ACC112 (cell line): ENCODE results near the gene BIVM.

Source experiments
- H2AFZ ChIP-seq: fragments of 200-600 bp; sonication (generic); one replicate; pipeline ENCODE4 v1.6.0; 2017; ENCODE audit warnings: antibody characterized with exemption, low read length; ENCODE audit not compliant: unreplicated experiment
- H3K27ac ChIP-seq: fragments of 200-600 bp; sonication (generic); 2 replicates; pipeline ENCODE4 v1.5.1; 2014; ENCODE audit warnings: low read depth, mild to moderate bottlenecking, antibody characterized with exemption, low read length, moderate library complexity
- H3K27me3 ChIP-seq: fragments of 200-600 bp; sonication (generic); 2 replicates; pipeline ENCODE4 v1.6.1; 2014; ENCODE audit warnings: mild to moderate bottlenecking, antibody characterized with exemption, low read length, moderate library complexity, mixed read lengths; ENCODE audit not compliant: insufficient read depth
- H3K36me3 ChIP-seq: fragments of 200-600 bp; sonication (generic); 2 replicates; pipeline ENCODE4 v1.6.1; 2016; ENCODE audit warnings: mild to moderate bottlenecking, antibody characterized with exemption, low read length, moderate library complexity, mixed read lengths; ENCODE audit not compliant: insufficient read depth
- H3K4me1 ChIP-seq: fragments of 200-600 bp; sonication (generic); one replicate; pipeline ENCODE4 v1.6.1; 2016; ENCODE audit warnings: low read length, mixed read lengths; ENCODE audit not compliant: insufficient read depth, unreplicated experiment, control insufficient read depth
- H3K4me3 ChIP-seq: fragments of 200-600 bp; sonication (generic); 2 replicates; pipeline ENCODE4 v1.5.1; 2014; ENCODE audit warnings: mild to moderate bottlenecking, low read depth, low read length
- H3K79me2 ChIP-seq: fragments of 200-600 bp; sonication (generic); one replicate; pipeline ENCODE4 v1.6.0; 2016; ENCODE audit warnings: low read length; ENCODE audit not compliant: control insufficient read depth, unreplicated experiment, insufficient read depth

Gene BIVM

DNA sequence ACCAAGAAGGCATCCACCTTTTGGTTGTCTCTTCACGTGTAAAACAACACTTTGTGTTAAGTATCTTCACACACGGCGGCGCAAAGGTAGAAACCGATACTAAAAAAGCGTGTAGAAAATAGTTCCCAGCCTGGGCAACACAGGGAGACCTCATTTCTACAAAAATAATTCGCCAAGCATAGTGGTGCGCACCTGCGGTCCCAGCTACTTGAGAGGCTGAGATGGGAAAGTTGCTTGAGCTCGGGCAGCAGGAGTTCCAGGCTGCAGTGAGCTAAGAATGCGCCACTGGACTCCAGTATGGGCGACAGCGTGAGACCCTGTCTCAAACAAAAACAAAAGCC lies 46.3 kb downstream of the BIVM start:
- Histone ChIP-seq H3K27me3 (no peaks in the 10 kb centered on the region), H3K79me2 (peaks cover 33% of the 10 kb centered on the region), H3K4me3 (peak overlapping the region; percentile 87), H2AFZ (peak overlapping the region; percentile 71), H3K4me1 (peaks cover 22% of the 10 kb centered on the region), H3K36me3 (no peaks in the 10 kb centered on the region), H3K27ac (peak overlapping the region; percentile 79)

DNA sequence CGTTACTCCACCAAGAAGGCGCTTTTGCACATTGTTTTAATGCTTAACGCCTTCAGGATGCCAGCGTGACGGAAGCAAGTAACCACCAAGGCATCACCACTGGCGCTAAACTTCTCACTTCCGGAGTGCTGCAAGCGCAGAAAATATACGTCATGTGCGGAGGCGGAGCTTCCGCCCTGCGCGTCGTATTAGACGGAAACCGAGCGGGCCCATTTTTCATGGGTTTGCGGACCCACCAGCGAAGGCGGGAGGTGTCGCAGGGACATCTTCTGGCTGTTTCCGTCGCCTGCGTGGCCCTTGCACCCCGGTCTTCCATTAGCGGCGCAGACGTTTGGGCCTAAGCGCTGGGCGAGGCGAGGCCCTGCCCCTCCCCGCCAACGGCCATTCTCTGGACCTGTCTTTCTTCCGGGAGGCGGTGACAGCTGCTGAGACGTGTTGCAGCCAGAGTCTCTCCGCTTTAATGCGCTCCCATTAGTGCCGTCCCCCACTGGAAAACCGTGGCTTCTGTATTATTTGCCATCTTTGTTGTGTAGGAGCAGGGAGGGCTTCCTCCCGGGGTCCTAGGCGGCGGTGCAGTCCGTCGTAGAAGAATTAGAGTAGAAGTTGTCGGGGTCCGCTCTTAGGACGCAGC lies 46.8 kb downstream of the BIVM start, which contains the start of gene ERCC5:
Gene ERCC5, plus strand, starts transcription at position 403 of the 631 bp plus-strand sequence. CDS start 235 bp downstream, outside the sequence.
- peak within 1 kb of the TSS; percentile 79 for H3K27ac ChIP-seq
- peaks cover 21% of the 10 kb centered on the region for H3K4me1 ChIP-seq
- H3K79me2 ChIP-seq: peaks cover 37% of the 10 kb centered on the region

DNA sequence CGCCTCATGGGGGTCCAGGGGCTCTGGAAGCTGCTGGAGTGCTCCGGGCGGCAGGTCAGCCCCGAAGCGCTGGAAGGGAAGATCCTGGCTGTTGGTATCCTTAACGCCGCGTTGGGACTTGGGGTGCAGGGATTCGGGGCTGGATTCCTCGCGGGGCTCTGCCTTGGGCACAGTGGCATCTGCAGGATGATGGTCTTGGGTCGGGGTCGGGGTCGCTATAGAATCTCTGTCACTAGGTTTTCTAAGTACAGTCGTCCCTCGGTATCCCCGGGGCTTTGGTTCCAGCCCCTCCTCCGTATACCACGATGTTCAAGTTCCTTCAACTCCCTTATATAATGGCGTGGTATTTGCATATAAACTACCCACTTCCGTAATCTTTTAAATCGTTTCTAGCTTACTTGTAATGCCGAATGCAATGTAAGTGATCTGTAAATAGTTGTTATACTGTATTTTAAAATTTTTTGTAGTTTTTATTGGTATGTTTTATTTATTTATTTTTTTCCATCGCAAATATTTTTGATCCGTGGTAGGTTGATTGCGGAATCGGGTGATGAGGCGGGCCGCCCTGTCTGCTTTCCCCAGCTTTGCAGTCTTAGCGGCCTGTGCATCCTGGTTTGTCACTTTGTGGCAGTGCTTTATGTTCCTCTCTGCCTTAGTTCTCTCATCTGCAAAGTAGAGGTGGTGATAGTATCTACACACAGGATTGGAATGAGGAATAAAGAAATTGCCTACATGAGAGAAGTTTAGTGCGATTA lies 47.5 kb downstream of the BIVM start:
- H2AFZ ChIP-seq: peak overlapping the region; percentile 60
- peaks cover 19% of the 10 kb centered on the region for H3K4me1 ChIP-seq
- peak overlapping the region; percentile 87 for H3K4me3 ChIP-seq
- H3K27me3 ChIP-seq: no peaks in the 10 kb centered on the region
- no peaks in the 10 kb centered on the region for H3K36me3 ChIP-seq
- peak overlapping the region; percentile 79 for H3K27ac ChIP-seq
- peaks cover 37% of the 10 kb centered on the region for H3K79me2 ChIP-seq

More for the DNA sequence above, 46.8 kb downstream of the BIVM start, which contains the start of gene ERCC5:
- Histone ChIP-seq H3K4me3 (peak within 1 kb of the TSS; percentile 87), H2AFZ (peak within 1 kb of the TSS; percentile 71), H3K36me3 (no peaks in the 10 kb centered on the region), H3K27me3 (no peaks in the 10 kb centered on the region)

DNA sequence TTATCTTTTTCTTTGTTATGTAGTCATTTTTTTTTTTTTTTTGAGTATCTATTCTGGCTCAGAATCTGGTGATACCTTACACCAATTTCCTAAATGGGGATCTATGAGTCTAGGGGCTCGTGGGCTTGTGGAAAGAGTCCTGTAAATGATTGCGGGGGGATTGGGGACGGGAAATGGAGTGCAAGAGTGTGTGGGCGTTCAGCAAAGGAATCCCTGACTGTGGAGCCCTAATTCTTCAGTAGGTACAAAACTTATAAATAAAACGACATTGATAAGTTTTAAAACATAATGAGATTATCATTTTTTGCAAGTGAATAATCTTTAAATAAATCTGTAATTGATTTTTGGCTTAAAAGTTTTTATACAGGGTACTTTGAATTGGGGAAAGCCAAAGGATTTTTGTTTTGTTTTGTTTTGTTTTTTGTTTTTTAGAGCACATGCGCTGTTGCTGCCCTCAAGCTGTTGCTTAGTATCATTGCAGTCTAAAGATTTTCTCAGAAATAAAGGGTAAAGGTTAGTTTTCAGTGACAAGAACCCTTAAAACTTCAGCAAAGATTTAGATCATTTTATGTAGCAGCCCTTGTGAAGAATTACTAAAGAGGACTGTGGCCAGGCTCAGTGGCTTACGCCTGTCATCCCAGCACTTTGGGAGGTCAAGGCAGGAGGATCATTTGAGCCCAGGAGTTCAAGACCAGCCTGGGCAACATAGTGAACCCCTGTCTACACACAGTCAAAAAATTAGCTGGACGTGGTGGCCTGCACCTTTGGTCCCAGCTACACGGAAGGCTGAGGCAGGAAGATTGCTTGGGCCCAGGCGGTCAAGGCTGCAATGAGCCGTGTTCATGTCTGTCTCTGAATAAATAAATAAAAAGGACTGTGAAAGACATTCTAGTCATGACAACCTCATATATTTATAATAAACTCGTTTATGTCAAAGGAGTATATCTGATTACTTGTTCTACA lies 48.6 kb downstream of the BIVM start:
- peak overlapping the region; percentile 29; the same call in 1 of the 2 replicates for H3K27ac ChIP-seq
- no peak overlapping the region for H2AFZ ChIP-seq
- H3K4me1 ChIP-seq: peaks cover 19% of the 10 kb centered on the region
- H3K79me2 ChIP-seq: peaks cover 37% of the 10 kb centered on the region
- H3K27me3 ChIP-seq: no peaks in the 10 kb centered on the region
- no peaks in the 10 kb centered on the region for H3K36me3 ChIP-seq
- H3K4me3 ChIP-seq: peak overlapping the region; percentile 87

DNA sequence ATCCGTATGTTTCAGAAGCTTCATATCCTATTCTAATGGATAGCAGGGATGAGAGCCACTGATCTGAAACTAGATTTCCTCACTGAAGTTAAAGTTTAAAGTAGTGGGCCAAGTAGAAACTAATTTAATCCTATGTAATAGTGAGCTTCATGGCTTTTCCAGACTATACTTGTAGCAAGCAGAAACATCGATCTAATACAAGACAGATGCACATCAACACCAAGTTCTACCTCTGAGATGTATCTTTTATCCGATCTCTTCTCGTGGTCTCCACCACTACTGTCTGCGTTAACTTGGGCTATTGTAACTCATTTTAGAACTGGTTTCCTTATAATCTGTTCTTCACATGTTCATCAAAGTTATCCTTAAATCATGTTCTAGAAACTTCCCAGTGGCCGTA lies 50.0 kb downstream of the BIVM start:
- Histone ChIP-seq H3K36me3 (no peaks in the 10 kb centered on the region), H2AFZ (no peak overlapping the region), H3K27ac (no peak overlapping the region), H3K79me2 (peaks cover 37% of the 10 kb centered on the region), H3K4me3 (no peak overlapping the region), H3K27me3 (no peaks in the 10 kb centered on the region), H3K4me1 (peaks cover 19% of the 10 kb centered on the region)

DNA sequence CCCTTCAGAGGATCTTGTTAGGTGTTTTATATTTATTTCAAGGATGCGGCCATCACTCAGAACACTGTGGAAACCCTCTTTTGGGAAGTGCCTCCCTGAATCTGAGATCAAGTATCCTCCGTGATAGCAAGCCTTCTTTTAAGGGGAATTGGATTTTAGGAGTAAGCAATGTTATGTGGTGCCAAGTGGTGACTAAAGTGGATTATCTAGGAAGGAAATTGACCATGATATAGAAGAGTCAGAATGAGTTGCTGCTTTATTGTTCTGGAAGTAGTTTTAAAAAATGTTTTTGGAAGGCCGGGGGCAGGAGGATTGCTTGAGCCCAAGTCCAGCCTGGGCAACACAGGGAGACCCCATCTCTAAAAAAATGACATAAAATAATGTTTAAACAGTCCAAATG lies 53.6 kb downstream of the BIVM start:
- H3K4me3 ChIP-seq: no peak overlapping the region
- H3K36me3 ChIP-seq: peaks cover 5% of the 10 kb centered on the region; the same call in 1 of the 2 replicates
- H2AFZ ChIP-seq: no peak overlapping the region
- H3K4me1 ChIP-seq: peaks cover 25% of the 10 kb centered on the region
- no peaks in the 10 kb centered on the region for H3K27me3 ChIP-seq
- peaks cover 25% of the 10 kb centered on the region for H3K79me2 ChIP-seq
- no peak overlapping the region for H3K27ac ChIP-seq

DNA sequence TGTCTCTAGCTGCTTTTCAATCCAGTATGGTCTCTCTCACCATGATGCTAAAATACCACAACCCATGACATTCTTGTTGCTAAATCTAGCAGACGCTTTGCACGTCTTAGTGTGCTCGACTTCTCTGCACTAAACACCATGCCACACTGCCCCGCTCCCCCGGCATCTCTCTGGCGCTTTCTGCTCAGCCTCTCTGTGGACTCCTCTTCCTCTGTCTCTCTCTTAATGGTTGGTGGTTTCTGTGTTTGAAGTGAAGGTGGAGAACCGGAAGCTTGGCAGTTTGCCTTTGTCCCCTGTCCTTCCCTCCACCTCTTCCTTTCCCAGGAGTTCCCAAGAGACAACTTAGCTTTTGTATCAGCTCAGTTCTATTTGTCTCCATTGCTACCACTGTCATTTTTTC lies 55.8 kb downstream of the BIVM start:
- no peaks in the 10 kb centered on the region for H3K27me3 ChIP-seq
- H3K4me3 ChIP-seq: no peak overlapping the region
- peaks cover 7% of the 10 kb centered on the region for H3K79me2 ChIP-seq
- no peak overlapping the region for H2AFZ ChIP-seq
- peaks cover 23% of the 10 kb centered on the region for H3K36me3 ChIP-seq
- H3K4me1 ChIP-seq: peaks cover 10% of the 10 kb centered on the region
- H3K27ac ChIP-seq: no peak overlapping the region

DNA sequence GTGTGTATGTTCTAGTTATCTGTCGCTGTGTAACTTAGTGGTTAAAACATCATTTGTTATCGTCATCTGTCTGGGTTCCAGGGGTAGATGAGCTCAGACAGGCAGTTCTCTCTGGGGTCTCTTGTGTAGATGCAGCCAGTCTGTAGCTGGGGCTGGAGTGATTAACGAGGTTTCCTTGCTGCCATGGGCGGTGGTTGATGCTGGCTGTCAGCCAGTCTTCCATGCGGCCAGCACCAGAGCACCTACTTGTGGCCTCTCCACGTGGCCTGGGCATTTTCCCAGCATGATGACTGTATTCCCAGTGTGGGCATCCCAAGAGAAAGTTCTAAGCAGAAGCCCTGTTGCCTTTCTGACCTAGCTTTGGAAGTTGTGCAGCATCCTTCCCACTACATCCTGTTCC lies 57.6 kb downstream of the BIVM start:
- Histone ChIP-seq H3K4me1 (peaks cover 10% of the 10 kb centered on the region), H3K4me3 (no peak overlapping the region), H3K27me3 (no peaks in the 10 kb centered on the region), H3K79me2 (no peaks in the 10 kb centered on the region), H3K27ac (0 out of 2 replicates have a peak overlapping the region, but pooled peaks have one; percentile 6), H2AFZ (no peak overlapping the region), H3K36me3 (peaks cover 36% of the 10 kb centered on the region)

DNA sequence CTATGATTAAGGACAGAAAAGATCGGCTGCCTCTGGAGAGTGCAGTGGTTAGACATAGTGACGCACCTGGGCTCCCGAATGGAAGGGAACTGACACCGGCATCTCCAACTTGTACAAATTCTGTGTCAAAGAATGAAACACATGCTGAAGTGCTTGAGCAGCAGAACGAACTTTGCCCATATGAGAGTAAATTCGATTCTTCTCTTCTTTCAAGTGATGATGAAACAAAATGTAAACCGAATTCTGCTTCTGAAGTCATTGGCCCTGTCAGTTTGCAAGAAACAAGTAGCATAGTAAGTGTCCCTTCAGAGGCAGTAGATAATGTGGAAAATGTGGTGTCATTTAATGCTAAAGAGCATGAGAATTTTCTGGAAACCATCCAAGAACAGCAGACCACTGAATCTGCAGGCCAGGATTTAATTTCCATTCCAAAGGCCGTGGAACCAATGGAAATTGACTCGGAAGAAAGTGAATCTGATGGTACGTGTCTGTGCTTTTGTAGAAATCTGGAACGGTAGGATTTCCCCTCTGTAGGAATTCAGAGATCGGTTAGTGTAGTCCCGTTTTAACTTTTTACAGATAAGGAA lies 63.8 kb downstream of the BIVM start:
- H3K27me3 ChIP-seq: no peaks in the 10 kb centered on the region
- H3K4me3 ChIP-seq: no peak overlapping the region
- H2AFZ ChIP-seq: no peak overlapping the region
- peaks cover 8% of the 10 kb centered on the region for H3K79me2 ChIP-seq
- H3K27ac ChIP-seq: no peak overlapping the region
- no peaks in the 10 kb centered on the region for H3K4me1 ChIP-seq
- peaks cover 80% of the 10 kb centered on the region for H3K36me3 ChIP-seq

DNA sequence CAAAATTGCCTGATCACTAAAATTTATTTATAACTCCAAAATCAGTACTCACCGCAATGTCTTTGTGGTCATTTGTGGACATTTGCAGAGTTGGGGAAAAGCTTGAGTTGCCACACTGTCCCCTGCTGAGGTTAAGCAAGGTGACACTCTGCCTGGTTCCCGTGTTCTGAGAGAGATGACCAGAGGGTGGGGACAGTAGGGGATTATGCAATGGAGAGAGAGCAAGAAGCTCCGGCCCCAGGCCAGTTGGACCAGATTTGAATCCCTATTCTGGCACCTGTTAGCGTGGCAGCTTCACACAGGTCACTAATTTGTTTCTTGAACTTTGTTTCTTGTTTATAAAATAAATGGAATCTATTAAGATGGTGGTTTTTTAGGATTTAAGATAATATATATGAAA lies 64.7 kb downstream of the BIVM start:
- Histone ChIP-seq H3K36me3 (peaks cover 78% of the 10 kb centered on the region), H3K79me2 (peaks cover 8% of the 10 kb centered on the region), H3K27ac (no peak overlapping the region), H3K4me1 (no peaks in the 10 kb centered on the region), H3K27me3 (no peaks in the 10 kb centered on the region), H3K4me3 (no peak overlapping the region), H2AFZ (no peak overlapping the region)
